Measurements from ENCODE around the gene GNAO1.

GNAO1 gene

GRCh38 chr16:56242740-56243139, 51.5 kb downstream of the GNAO1 start:
- DNase-seq, result no peak

- DNase-seq, result no peak
Observed at GRCh38 chr16:56244612-56245011, 53.3 kb downstream of the GNAO1 start.

DNA sequence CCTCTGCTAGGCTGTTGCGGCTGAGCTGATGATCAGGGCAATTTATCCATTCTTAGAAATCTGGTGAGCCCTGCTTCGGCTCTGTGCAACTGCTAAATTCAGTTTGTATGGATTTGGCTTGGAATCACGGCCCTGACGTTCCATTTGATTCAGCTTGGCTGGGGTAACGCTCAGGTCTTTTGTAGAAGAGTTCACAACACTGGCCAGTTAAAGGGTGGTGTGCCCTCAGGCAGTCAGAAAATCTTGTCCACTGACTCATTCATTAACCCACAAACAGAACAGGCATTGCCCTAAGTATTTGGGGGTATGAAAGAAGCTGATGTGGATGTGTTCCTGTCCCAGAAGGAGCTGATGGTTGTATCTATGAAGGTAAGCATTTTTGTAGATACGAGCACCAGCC, 53.9 kb downstream of the GNAO1 start:
- DNase-seq, result no peak

DNA sequence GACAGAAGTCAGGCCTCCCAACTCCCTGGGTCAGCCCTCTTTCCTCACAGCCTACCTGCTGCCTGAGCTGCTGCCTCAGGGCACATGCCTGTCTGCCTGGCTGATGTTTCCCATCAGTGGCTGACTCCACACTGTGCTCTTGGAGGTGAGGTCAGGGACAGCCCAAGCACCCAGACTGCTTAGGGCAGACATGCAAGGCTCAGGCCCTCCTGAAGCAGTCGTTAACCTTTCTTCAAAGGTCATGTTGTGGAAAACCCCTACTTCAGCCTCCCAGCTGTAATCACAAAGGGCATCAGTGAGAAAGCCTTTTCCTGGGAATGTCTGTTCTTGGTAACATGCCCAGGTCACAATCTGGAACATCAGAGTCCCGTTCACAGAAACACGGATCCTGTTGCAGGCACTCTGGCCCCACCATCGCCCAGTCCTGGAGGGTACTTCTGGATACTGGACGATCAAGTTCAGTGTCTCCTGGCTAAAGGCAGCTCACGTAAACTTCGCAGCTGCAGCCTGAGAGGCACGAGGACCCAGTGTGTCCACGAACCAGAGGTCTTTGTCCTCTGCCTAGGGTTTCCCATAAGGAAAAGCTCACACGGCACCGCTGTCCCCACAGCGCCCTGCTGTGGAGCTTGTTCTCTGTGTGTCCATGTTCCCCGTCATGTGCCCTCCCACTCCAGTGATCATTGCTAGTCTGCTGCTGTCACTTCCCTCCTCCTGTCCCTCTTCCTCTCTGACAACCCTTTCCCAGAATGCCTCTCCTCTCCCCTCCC, 54.9 kb downstream of the GNAO1 start:
- DNase-seq, result no peak

DNA sequence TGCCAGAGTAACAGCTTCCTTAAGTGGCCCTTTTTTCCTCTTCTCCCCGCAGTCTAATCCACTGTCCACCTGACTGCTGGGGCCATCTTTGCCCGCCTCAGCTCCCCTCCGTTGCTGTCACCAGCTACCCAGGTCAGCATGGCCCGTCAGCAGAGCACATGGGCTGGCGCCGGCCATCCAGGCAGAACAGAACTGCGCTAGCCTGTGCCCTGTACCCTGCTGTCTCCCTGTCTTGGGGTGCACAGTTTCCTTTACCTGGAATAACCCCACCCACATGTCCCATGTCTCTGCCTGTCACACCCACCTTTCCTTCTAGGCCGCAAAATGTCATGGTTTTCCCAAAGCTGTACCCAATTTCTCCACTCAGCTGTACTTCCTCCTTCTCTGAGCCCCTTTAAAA, 55.7 kb downstream of the GNAO1 start:
- DNase-seq, result no peak

GRCh38 chr16:56247808-56248207, 56.5 kb downstream of the GNAO1 start:
- no peak for DNase-seq

- DNase-seq, result no peak
Observed at GRCh38 chr16:56252835-56253234, 61.5 kb downstream of the GNAO1 start.

DNA sequence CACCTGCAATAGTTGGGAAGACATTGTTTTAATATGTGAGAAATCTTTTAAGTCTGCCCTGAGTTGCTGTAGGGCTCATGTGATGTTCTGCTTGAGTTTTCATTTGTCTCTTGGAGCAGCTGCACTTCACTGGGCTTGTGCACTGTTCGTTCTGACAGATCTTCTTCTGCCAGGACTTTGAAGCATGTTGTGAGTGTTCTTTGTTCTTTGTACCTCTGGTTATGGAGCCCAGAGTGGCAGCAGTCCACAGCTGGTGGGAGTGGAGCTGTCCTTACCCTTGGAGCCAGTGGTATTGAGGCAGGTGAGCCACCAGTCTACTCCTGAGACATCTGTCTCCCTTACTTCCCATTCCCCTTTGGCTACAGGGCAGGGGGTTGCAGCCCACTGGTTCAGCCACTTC, 64.6 kb downstream of the GNAO1 start:
- DNase-seq, result no peak

DNA sequence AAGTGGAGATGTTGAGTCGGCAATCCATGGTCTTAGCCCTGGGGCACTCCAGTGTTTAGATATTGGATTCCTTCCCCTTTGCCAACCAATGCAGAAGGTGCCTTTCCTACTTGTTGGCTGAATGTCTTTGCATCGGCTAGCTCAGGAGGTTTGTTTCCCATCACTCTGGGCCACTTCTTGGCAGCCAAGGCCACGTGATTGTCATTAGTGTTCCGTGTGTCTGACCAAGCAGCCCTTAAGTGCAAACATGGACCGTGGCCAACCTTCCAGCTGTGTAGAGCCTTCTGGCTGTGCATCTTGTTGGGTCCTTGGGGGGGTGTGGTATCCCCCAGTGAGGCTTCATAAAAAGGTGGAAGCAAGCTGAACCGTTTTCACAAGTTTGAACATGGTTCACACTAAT, 66.0 kb downstream of the GNAO1 start:
- peak; percentile 56 for DNase-seq

DNA sequence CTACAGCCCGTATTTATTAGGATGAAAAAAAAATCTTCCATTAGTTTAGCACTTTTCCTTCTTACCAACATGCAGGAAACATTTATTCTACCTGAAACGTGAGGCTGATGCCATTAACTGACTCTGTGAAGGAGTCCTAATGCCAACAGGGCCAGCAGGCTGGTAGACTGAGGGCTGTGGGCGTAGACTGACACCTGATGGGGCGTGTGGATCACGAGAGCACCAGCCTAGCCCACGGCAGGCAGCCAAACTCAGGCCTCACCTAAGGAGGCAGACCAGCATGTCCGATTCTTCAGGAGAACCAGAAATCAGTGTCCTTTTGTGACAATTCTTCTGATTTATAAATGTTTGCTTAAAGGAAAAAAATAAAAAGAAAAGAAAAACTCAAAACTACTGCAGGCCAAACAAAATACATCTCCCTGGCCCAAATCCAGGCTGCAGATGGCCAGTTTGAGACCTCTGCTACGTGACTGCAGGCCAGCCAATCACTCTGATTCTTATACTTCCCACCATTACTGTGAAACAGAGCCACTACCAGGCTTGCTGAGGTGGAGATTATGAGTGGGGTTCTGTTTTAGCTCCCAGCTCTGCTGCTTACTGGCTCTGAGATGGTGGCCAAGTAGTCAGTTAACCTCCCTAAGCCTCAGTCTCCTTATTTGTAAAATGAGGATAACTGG, 66.5 kb downstream of the GNAO1 start:
- no peak for DNase-seq

DNA sequence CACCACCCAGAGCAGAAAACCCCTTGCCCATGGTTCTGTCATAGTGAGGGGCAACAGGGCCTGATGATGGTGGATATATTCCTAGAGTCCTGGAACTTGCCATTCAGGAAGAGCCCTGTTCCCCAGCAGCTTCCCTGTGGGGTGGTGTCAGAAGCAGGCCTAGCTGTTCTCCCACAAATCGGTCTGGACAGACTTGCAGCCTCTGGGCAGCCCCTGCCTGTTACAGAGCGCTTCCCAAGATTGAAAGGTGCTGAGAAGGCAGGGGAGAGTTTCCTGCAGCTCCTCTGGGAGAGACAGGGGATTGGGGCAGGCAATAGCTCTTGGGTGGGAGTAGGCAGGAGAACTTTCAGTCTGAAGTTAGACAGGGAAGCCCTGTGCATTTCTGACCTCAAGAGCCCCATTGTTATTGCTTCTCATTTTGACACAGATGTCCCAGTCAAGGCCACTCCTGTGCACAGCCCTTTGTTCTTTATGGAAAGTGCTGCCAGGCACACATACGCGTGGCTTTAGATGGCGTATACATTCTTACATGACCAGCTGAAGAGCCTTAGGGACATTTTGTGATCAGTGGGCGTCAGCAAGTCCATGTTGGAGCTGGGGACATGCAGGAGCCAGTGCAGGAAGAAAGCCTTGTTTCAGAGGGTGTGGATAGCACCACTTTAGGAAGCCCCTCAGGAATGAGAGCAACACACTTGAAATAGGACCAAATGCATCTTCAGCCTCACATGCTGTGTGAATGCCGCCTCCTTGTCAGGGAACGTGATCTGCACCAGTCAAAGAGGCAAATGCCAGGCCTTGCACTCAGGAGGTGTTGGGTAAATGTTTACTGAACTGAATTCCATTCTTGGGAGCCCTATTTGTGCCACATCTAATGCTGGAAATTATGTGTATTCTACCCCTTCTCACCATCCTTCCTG, 67.5 kb downstream of the GNAO1 start:
- no peak for DNase-seq

- DNase-seq, result no peak
Observed at GRCh38 chr16:56259425-56259779, 68.1 kb downstream of the GNAO1 start.

DNA sequence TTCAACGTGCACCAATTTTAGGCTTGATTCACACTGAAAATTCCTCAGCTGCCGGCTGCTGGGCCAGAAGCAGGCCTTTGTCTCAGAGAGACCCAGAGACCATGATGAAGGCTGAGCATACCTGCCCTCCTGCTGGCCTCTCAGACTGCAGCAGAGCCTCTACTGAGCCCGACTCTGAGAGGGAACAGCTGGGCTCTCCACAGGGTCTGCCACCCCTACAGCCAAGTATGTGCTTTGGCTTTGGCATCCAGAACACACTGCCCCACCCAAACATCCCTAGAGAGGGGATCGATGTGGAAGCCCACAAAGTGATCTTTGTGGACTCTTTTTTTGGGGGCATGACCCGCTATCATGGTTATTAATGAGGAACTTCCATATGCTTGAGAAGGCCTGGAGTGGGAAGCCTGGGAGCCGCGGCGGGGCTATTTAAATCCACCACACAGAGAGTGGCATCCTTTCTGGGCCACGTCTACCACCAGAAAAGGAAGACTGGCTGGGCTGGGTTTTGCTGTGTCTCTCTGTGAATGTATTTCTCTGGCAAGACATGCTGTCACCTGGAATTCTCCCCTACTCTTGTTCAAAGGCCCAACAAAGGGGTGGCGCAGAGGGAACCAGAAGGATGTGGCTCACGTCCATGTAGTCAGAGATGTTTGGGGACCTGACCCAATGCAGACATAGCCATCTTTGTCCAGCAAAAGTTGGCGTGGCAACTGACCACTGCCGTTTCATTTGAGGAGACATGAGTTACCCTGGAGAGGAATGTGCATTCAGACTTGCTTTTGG, 69.3 kb downstream of the GNAO1 start:
- no peak for DNase-seq

- DNase-seq, result no peak
Observed at GRCh38 chr16:56261656-56262055, 70.4 kb downstream of the GNAO1 start.

DNA sequence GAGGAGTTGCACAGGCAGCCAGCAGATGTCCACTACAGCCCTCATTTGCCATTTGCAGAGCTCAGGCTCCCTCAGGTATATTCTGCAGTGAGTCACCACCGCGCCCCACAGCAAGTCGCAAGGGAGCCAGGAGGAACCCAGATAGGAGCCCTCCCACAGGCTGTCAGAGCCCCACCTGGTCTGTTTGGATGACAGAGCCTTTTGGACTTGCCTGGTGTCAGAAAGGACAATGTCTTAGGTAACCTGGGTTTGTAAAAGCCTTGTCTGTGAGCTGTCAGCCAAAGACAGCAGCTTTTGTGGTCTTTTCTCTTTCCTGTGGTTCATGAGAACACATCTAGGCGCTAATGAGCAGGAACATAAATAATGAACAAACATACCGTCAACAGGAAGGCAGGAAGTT, 70.9 kb downstream of the GNAO1 start:
- no peak for DNase-seq

GRCh38 chr16:56262551-56263245, 71.4 kb downstream of the GNAO1 start:
- no peak for DNase-seq

DNA sequence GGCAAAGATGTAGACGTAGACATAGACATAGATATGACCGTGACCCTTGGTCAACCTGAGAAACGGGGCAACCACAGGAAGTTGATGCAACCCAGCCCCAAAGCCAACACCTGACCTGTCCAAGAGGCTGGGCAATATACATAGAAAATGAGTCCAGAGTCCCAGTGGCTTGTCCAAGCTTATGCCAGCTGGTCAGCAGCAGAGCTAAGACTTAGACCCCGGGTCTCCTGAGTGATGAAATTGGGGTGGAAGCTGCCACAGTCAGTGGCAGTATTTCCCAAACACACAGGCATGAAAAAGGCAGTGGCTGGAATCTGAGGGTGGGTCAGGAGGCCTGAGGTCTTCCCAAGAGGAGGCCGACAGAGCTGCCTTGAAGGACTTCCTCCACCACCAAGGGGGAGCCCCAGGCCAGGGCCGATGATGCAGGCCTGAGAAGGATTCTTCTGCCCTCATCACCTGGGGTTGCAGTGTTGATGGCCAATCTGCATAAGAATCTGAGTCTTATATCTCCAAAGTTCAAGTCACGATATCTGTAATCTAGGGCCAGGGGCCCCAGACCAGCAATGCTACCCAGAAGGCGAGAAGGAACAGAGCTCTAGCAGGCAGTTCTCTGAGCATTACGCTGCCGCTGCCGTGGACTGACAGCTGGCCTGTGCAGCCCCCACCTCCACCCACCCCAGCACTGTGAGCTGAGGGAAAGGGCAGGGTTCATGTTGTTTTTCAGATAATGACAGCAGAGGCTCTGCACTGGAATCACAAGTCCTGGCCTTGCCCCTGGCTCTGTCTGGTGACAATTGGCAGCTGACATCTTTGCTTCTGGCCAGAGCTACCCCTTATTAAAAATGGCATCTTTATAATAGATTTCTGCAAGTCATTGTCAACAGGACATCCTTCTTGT, 72.7 kb downstream of the GNAO1 start:
- DNase-seq, result no peak

GRCh38 chr16:56264609-56264972, 73.3 kb downstream of the GNAO1 start:
- DNase-seq, result no peak

DNA sequence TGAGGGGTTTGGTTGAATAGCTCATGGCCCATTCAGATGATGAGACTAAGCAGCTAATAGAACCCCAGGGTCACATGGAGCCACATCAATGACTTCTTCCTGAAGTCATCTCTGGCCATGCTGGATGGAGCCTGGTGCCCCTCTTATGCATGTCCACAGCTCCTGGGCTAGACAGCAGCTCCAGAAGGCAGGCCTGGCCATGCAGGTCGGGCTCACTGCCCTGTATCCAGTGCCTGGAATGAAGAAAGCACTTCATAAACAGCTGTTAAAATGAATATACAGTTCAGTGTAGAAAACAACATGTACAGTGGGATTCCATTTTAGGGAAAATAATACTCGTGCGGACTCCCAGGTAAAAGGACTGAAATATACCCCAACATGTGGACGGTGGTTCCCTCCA, 73.9 kb downstream of the GNAO1 start:
- DNase-seq, result no peak

DNA sequence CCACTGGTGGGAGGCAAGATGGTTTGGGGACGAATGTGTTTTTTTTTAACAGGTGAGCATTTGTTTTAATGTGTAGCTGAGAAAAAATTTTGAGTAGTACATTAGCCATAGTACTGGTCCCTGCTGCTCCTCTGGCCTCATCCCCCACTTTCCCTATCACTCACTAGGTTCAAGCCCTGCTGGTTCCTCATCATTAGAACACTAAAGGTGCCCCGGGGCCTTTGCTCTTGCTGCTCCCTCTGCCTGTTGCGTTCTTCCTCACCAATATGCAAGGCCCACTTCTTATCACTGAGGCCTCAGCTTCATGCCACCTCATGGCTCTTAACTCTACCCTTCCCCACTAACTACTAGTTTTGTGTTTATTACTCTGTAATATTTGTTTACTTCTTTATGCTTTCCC, 74.5 kb downstream of the GNAO1 start:
- no peak for DNase-seq

Data from RPMI8226 (cell line).